ENCODE data around the gene CHAT.
A peak's percentile ranks its signal among the peaks of the same experiment; 100 is the strongest.

Gene CHAT

GRCh38 chr10:49613882-49614241, at the start of gene CHAT:
CHAT (plus strand) TSS chr10:49614037; CDS start chr10:49614190, 153 bp downstream.
- DNase-seq = no peak

- no peak for DNase-seq
Observed at GRCh38 chr10:49564461-49565009, 49.3 kb upstream of the CHAT start.

GRCh38 chr10:49567810-49568209, 46.0 kb upstream of the CHAT start:
- no peak for DNase-seq

- no peak for DNase-seq
Observed at GRCh38 chr10:49568235-49568634, 45.6 kb upstream of the CHAT start.

- no peak for DNase-seq
Observed at GRCh38 chr10:49569031-49569631, 44.7 kb upstream of the CHAT start.

- no peak for DNase-seq
Observed at GRCh38 chr10:49571388-49571787, 42.4 kb upstream of the CHAT start.

GRCh38 chr10:49572594-49573114, 41.2 kb upstream of the CHAT start:
- DNase-seq = no peak

- no peak for DNase-seq
Observed at GRCh38 chr10:49575489-49576072, 38.3 kb upstream of the CHAT start.

- DNase-seq = no peak
Observed at GRCh38 chr10:49577182-49577925, 36.5 kb upstream of the CHAT start.

- DNase-seq = no peak
Observed at GRCh38 chr10:49578392-49578791, 35.4 kb upstream of the CHAT start.

- DNase-seq = no peak
Observed at GRCh38 chr10:49579621-49580020, 34.2 kb upstream of the CHAT start.

GRCh38 chr10:49585387-49585786, 28.4 kb upstream of the CHAT start:
- no peak for DNase-seq

- no peak for DNase-seq
Observed at GRCh38 chr10:49587981-49588380, 25.9 kb upstream of the CHAT start.

- DNase-seq = peak; percentile 44
Observed at GRCh38 chr10:49592726-49593563, 20.9 kb upstream of the CHAT start.

GRCh38 chr10:49593564-49593875, 20.3 kb upstream of the CHAT start:
- DNase-seq = no peak

GRCh38 chr10:49593998-49594397, 19.8 kb upstream of the CHAT start:
- no peak for DNase-seq

GRCh38 chr10:49594594-49594993, 19.2 kb upstream of the CHAT start:
- peak; percentile 22 for DNase-seq

GRCh38 chr10:49595003-49595712, 18.7 kb upstream of the CHAT start:
- no peak for DNase-seq

- no peak for DNase-seq
Observed at GRCh38 chr10:49595713-49596492, 17.9 kb upstream of the CHAT start.

- no peak for DNase-seq
Observed at GRCh38 chr10:49596493-49596809, 17.4 kb upstream of the CHAT start.

- no peak for DNase-seq
Observed at GRCh38 chr10:49596836-49597235, 17.0 kb upstream of the CHAT start.
